ENCODE data around the gene SEMA5A.

The SEMA5A gene

DNA sequence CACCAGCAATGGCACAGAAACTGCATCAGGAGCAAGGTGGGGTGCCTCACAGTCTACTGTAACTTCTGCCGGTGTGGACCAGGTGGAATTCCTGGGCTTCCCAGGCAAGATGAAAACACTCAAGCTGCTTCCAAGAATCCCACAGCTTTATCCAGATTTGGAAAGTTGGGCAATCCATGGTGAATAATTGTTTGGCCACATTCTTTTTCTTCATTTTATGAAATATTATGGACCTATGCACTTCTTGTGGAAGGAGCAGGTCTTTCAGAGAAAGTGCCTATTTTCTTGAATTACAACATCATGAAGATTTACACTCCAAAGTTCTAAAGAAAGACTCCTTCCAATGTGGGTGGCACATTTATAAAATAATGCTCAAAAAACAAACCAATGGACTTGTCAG lies 503.6 kb downstream of the SEMA5A start:
- no peak for TF ChIP-seq CTCF (IDR thresholded peaks at IDR 0.05; ENCODE audit: low read depth, low read length)
- no peak for DNase-seq (ENCODE audit: extremely low read depth, low read depth)

GRCh38 chr5:9040475-9040874 lies 505.4 kb downstream of the SEMA5A start:
- DNase-seq (ENCODE audit: extremely low read depth, low read depth), result no peak
- no peak for TF ChIP-seq CTCF (IDR thresholded peaks at IDR 0.05; ENCODE audit: low read depth, low read length)

DNA sequence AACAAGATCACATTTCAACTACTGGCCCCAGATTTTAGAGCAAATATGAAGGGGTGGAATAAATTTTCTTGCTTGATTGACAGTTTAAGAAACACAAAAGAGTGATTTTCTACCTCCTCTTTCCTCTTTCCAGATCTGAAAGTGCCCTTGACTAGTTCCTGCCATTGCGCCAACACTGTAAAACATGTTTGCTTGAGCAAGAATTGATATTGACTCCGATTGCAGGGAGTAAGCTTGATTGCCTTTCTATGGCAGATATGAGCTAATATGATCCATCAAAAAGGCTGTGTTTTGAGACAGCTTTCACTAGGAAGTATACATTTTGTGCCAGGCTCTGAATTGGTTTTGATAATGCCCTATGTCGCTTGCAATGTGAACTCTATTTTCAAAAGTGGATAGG lies 508.8 kb downstream of the SEMA5A start:
- no peak for TF ChIP-seq CTCF (IDR thresholded peaks at IDR 0.05; ENCODE audit: low read depth, low read length)
- no peak for DNase-seq (ENCODE audit: extremely low read depth, low read depth)

GRCh38 chr5:9035346-9035745 lies 510.5 kb downstream of the SEMA5A start:
- no peak for DNase-seq (ENCODE audit: extremely low read depth, low read depth)
- no peak for TF ChIP-seq CTCF (IDR thresholded peaks at IDR 0.05; ENCODE audit: low read depth, low read length)

GRCh38 chr5:9034649-9035048 lies 511.2 kb downstream of the SEMA5A start:
- no peak for TF ChIP-seq CTCF (IDR thresholded peaks at IDR 0.05; ENCODE audit: low read depth, low read length)
- no peak for DNase-seq (ENCODE audit: extremely low read depth, low read depth)

- no peak for TF ChIP-seq CTCF (IDR thresholded peaks at IDR 0.05; ENCODE audit: low read depth, low read length)
- no peak for DNase-seq (ENCODE audit: extremely low read depth, low read depth)
Observed at GRCh38 chr5:9033524-9033923, 512.4 kb downstream of the SEMA5A start.

DNA sequence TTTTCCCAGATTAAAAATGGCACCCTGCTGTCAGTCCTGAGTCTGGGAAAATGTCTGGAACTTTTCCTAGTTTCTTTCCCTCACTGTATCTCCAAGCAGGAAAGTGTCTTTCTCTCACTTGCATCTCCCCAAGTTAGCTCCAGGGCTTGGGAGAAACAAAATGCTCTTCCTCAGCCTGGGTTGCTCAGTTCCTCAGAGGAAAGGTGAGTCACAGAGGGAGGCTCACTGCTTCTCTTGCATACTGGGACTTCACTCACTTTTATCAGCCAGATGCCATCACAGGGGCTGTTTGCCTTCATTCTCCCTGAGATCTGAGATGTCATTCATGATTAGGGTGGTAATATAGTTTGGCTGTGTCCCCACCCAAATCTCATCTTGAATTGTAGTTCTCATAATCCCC lies 519.9 kb downstream of the SEMA5A start:
- no peak for DNase-seq (ENCODE audit: extremely low read depth, low read depth)
- TF ChIP-seq CTCF (IDR thresholded peaks at IDR 0.05; ENCODE audit: low read depth, low read length), result no peak

All from AG09319 (cell line).